ENCODE measurements around the gene ZNF783. TPM values are rescaled to one million over a fixed set of nuclear protein-coding genes. Genes with fewer than 3 reads are reported as not detected.
A peak's percentile ranks its signal among the peaks of the same experiment; 100 is the strongest.
"Not testable (repeated sequence)": the region's sequence is repeated elsewhere in the genome, so short reads cannot be mapped to it uniquely, and the experiment has no call there.

Gene ZNF783
- total RNA-seq, 1 donor from 2014 or later: 19.0 TPM

DNA sequence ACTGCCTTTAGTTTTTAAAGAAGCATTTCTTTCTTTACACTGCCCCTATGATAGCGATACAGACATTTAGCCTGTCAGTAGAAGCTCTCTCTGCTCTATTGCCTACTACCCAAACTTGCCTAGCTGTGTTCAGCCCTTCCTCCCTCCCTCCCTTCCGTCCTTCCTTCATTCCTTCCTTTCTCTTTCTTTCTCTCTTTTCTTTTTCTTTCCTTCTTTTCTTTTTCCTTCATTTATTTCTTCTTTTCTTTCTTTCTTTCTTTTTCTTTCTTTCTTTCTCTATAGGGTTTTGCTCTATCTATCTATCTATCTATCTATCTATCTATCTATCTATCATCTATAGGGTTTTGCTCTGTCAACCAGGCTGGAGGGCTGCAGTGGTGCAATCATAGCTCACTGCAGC, 29.6 kb upstream of the ZNF783 start:
- no peak overlapping the region for H3K4me3 Mint-ChIP-seq (ENCODE audit: unreplicated experiment)
- TF ChIP-seq, protein P1, sequence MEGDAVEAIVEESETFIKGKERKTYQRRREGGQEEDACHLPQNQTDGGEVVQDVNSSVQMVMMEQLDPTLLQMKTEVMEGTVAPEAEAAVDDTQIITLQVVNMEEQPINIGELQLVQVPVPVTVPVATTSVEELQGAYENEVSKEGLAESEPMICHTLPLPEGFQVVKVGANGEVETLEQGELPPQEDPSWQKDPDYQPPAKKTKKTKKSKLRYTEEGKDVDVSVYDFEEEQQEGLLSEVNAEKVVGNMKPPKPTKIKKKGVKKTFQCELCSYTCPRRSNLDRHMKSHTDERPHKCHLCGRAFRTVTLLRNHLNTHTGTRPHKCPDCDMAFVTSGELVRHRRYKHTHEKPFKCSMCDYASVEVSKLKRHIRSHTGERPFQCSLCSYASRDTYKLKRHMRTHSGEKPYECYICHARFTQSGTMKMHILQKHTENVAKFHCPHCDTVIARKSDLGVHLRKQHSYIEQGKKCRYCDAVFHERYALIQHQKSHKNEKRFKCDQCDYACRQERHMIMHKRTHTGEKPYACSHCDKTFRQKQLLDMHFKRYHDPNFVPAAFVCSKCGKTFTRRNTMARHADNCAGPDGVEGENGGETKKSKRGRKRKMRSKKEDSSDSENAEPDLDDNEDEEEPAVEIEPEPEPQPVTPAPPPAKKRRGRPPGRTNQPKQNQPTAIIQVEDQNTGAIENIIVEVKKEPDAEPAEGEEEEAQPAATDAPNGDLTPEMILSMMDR (IDR thresholded peaks at IDR 0.05): no peak
- H3K4me1 Mint-ChIP-seq (ENCODE audit: low read depth): peaks cover 15% of the 10 kb centered on the region
- DNase-seq (ENCODE audit: low spot score): no peak
- no peaks in the 10 kb centered on the region for H3K9me3 Mint-ChIP-seq (ENCODE audit: low read depth)
- no peaks in the 10 kb centered on the region for H3K36me3 Mint-ChIP-seq (ENCODE audit: low read depth)
- no peak overlapping the region for H3K27ac Mint-ChIP-seq (ENCODE audit: unreplicated experiment)
- H3K27me3 Mint-ChIP-seq (ENCODE audit: low read depth): no peaks in the 10 kb centered on the region

DNA sequence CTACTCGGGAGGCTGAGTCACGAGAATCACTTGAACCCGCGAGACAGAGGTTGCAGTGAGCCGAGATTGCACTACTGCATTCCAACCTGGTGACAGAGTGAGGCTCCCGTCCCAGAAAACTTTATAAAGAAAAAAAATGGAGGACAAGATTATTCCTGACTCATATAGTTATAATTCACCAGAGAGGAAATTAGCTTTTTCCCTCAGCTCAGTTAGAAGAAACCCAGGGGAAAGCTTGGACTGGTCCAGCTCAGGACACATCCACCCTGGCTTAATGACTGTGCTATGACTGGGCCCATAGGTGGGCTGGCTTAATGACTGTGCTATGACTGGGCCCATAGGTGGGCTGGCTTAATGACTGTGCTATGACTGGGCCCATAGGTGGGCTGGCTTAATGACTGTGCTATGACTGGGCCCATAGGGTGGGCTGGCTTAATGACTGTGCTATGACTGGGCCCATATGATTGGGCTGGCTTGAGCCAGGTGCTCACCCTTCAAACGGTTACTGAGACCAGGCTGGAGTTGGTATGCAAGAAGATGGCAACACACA, 28.3 kb upstream of the ZNF783 start:
- not testable (repeated sequence) for H3K4me3 Mint-ChIP-seq (ENCODE audit: unreplicated experiment); H3K36me3 Mint-ChIP-seq (ENCODE audit: low read depth); H3K27me3 Mint-ChIP-seq (ENCODE audit: low read depth); DNase-seq (ENCODE audit: low spot score); H3K9me3 Mint-ChIP-seq (ENCODE audit: low read depth)
- peaks cover 18% of the 10 kb centered on the region for H3K4me1 Mint-ChIP-seq (ENCODE audit: low read depth)
- peak overlapping the region; percentile 96 for H3K27ac Mint-ChIP-seq (ENCODE audit: unreplicated experiment)

DNA sequence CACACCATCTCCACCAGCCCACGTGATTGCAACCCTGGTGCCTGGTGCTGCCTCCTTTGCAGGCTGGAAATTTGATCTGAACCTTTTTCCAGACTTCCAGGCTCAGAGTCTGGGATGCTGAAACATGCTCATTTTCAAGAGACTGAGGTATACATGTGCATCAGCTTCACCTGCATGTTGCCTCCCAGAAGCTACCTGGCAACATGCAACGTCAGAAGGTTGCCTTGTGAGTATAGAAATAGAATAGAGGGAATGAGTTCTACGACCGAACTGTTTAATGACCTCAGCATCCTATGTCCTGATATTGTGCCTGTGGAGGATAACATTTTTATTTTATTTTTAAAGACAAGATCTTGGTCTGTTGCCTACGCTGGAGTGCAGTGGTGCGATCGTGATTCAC, 24.5 kb upstream of the ZNF783 start:
- Mint-ChIP-seq H3K9me3 (ENCODE audit: low read depth) (peaks cover 3% of the 10 kb centered on the region), H3K36me3 (ENCODE audit: low read depth) (peaks cover 2% of the 10 kb centered on the region), H3K27ac (ENCODE audit: unreplicated experiment) (no peak overlapping the region), H3K4me3 (ENCODE audit: unreplicated experiment) (no peak overlapping the region), H3K4me1 (ENCODE audit: low read depth) (peaks cover 33% of the 10 kb centered on the region), H3K27me3 (ENCODE audit: low read depth) (no peaks in the 10 kb centered on the region)
- TF ChIP-seq, protein P1 (IDR thresholded peaks at IDR 0.05): no peak
- no peak for DNase-seq (ENCODE audit: low spot score)

DNA sequence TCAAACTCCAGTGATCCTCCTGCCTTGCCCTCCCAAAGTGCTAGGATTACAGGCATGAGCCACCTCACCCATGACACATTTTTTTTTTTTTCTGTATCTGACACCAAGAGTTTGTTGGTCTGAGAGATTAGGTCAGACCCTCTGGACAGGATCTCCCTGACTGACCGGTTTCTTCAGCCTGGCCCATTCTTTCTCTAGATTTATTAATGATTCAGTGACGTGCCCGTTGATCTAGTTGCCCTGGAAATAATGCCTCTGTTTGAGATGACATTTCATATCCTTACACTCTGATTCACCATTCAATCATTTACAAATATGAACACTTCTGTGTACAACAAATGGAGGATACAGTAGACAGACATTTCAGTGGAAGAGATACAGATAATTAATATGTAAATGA, 23.9 kb upstream of the ZNF783 start:
- no peaks in the 10 kb centered on the region for H3K27me3 Mint-ChIP-seq (ENCODE audit: low read depth)
- no peak for DNase-seq (ENCODE audit: low spot score)

DNA sequence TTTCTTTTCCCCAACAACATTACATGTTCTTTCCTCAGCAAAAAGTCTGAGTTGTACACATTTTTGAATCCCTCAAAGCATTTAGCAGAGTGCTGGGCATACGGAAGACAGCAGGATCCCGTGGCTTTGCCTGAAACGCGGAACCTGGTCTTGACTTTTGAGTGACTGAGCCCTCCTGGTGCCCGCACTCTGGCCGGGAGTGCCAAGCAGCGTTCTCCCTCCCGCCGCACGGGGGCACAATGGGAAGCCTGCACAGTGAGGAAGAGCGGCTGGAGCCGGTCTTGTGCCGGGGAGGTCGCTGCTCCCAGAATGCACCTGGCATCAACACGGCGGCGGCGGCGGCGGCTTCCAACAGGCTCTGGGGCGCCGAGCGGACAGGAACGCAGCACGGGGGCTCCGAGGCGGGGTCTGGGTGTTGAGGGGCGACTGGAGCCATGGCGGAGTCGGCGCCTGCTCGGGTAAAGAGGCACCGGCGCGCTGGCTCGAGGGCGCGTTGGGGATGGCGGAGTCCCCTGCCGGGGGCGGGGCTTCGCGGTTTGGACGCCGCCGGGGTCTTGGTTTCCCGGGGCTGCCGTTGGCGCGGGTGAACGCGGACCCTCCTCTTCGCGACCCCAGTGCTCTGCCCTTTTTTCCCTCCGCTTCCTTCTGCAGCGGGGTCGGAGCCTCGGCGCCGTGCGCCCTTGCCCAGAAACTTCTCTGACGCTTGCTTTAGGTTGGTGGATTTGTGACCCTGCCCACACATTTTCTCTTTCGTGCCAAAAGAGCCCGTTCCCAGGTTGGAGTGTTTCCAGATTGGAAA, 22.5 kb upstream of the ZNF783 start, which contains the start of gene ZNF212:
ZNF212 (plus strand) TSS at position 307 of the 799 bp plus-strand sequence; CDS start at position 435, 128 bp downstream.
- TF ChIP-seq, protein P1 (IDR thresholded peaks at IDR 0.05): peak; percentile 87
- H3K27me3 Mint-ChIP-seq (ENCODE audit: low read depth): no peaks in the 10 kb centered on the region
- peaks cover 6% of the 10 kb centered on the region for H3K36me3 Mint-ChIP-seq (ENCODE audit: low read depth)
- peak within 1 kb of the TSS; percentile 87 for H3K27ac Mint-ChIP-seq (ENCODE audit: unreplicated experiment)
- H3K4me1 Mint-ChIP-seq (ENCODE audit: low read depth): peaks cover 18% of the 10 kb centered on the region
- DNase-seq (ENCODE audit: low spot score): peak; percentile 96
- peak within 1 kb of the TSS; percentile 94 for H3K4me3 Mint-ChIP-seq (ENCODE audit: unreplicated experiment)
- peaks cover 9% of the 10 kb centered on the region for H3K9me3 Mint-ChIP-seq (ENCODE audit: low read depth)

More for the DNA sequence above, 23.9 kb upstream of the ZNF783 start:
- H3K27ac Mint-ChIP-seq (ENCODE audit: unreplicated experiment): peak overlapping the region; percentile 32
- H3K4me3 Mint-ChIP-seq (ENCODE audit: unreplicated experiment): no peak overlapping the region
- H3K4me1 Mint-ChIP-seq (ENCODE audit: low read depth): peaks cover 30% of the 10 kb centered on the region
- TF ChIP-seq, protein P1 (IDR thresholded peaks at IDR 0.05): no peak
- H3K9me3 Mint-ChIP-seq (ENCODE audit: low read depth): peaks cover 9% of the 10 kb centered on the region
- H3K36me3 Mint-ChIP-seq (ENCODE audit: low read depth): peaks cover 6% of the 10 kb centered on the region
